Measurements from ENCODE around the gene AAMDC.
"Not testable (repeated sequence)": the region's sequence is repeated elsewhere in the genome, so short reads cannot be mapped to it uniquely, and the experiment has no call there.

The AAMDC gene

DNA sequence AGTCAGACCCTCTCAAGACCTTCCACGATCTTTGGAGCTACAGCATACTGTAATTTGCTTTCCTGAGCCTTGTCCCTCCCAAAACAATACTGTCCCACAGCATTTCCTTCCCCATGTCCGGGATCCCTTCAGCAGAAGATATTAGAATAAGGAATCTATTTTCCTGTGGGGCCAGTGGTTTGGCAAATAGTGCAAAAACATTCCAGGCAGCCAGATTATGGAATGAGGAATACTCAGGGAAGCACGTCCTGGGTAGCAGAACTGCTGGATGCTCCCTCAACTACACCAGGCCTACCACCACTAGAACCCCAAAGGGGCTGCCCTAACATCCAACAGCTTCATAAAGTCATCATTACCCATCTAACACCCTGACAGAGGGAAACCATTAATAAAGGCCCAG is 61.5 kb downstream of the AAMDC start:
- Histone ChIP-seq H3K27me3 (ENCODE audit: insufficient read depth, low read length) (no peaks in the 10 kb centered on the region), H3K4me1 (ENCODE audit: control insufficient read depth, insufficient read depth, low read length, unreplicated experiment) (peaks cover 12% of the 10 kb centered on the region), H3K27ac (ENCODE audit: low read depth, low read length) (no peak overlapping the region), H3K79me2 (ENCODE audit: control insufficient read depth, insufficient read depth, low read length, unreplicated experiment) (no peaks in the 10 kb centered on the region), H3K36me3 (ENCODE audit: insufficient read depth, low read length) (peaks cover 9% of the 10 kb centered on the region; the same call in 1 of the 2 replicates), H3K4me3 (ENCODE audit: low read depth, low read length) (no peak overlapping the region), H2AFZ (ENCODE audit: low read length, unreplicated experiment) (no peak overlapping the region)

DNA sequence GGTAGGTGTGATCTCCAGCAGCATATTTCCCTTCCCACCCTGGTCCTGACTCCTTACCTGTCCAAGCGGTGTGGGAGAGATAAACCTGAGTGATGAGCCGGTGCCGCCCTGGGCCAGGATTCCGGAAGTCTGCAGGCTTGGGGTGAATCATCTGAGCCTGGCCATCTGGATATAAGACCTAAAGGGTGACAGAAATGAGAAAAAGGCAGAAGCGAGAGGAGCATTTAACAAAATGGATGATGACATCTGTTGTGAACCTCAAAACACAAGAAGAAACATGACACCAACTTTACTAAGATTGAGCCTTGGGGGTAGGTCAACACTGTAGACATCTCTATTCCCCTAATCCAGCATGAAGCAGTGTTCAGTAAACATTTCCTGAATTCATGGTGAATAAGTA is 62.8 kb downstream of the AAMDC start:
- H3K27ac ChIP-seq (ENCODE audit: low read depth, low read length) = no peak overlapping the region
- no peak overlapping the region for H2AFZ ChIP-seq (ENCODE audit: low read length, unreplicated experiment)
- H3K4me3 ChIP-seq (ENCODE audit: low read depth, low read length) = no peak overlapping the region
- no peaks in the 10 kb centered on the region for H3K79me2 ChIP-seq (ENCODE audit: control insufficient read depth, insufficient read depth, low read length, unreplicated experiment)
- H3K36me3 ChIP-seq (ENCODE audit: insufficient read depth, low read length) = peaks cover 9% of the 10 kb centered on the region; the same call in 1 of the 2 replicates
- H3K27me3 ChIP-seq (ENCODE audit: insufficient read depth, low read length) = no peaks in the 10 kb centered on the region
- peaks cover 6% of the 10 kb centered on the region for H3K4me1 ChIP-seq (ENCODE audit: control insufficient read depth, insufficient read depth, low read length, unreplicated experiment)

DNA sequence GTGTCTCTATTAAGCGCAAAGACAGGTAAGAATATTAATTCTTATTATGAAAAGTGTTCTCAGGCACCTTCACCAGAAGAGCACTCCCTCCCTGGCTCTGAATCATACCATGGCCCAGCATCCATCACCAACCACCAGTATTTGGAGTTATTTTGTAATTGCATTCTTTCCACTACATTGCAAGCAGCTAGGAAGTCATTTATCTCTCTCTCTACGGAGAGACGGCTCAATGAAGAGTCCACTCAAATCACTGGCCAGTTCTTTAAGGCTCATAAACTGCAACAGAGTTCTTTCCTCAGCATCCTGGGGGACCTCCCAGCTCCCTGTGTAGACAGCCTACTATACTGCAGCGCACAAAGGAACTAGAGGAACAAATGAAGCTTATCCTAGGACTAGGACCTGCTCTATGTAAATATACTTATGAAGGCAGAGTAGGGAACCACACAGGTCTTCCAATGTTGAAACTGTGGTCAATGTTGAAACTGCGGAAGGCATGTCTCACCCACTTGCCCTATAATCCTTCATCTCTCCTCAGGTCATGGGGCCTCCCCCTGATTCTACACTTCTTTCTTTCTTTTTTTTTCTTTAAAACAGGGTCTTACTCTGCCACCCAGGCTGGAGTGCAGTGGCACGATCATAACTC is 63.4 kb downstream of the AAMDC start:
- peaks cover 8% of the 10 kb centered on the region; the same call in 1 of the 2 replicates for H3K36me3 ChIP-seq (ENCODE audit: insufficient read depth, low read length)
- no peak overlapping the region for H3K4me3 ChIP-seq (ENCODE audit: low read depth, low read length)
- H3K27me3 ChIP-seq (ENCODE audit: insufficient read depth, low read length) = no peaks in the 10 kb centered on the region
- no peaks in the 10 kb centered on the region for H3K79me2 ChIP-seq (ENCODE audit: control insufficient read depth, insufficient read depth, low read length, unreplicated experiment)
- H3K4me1 ChIP-seq (ENCODE audit: control insufficient read depth, insufficient read depth, low read length, unreplicated experiment) = peaks cover under 1% of the 10 kb centered on the region
- H3K27ac ChIP-seq (ENCODE audit: low read depth, low read length) = no peak overlapping the region
- H2AFZ ChIP-seq (ENCODE audit: low read length, unreplicated experiment) = no peak overlapping the region

DNA sequence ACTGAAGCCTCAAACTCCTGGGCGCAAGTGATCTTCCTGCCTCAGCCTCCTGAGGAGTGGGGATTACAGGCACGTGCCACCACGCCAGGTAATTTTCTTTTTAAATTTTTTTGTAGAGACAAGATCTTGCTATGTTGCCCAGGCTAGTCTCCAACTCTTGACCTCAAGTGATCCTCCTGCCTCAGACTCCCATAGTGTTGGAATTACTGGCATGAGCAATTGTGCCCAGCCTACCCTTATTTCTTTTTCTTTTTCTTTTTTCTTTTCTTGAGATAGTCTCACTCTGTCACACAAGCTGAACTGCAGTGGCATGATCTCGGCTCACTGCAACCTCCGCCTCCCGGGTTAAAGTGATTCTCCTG is 63.9 kb downstream of the AAMDC start:
- no peak overlapping the region for H3K4me3 ChIP-seq (ENCODE audit: low read depth, low read length)
- H3K79me2 ChIP-seq (ENCODE audit: control insufficient read depth, insufficient read depth, low read length, unreplicated experiment) = no peaks in the 10 kb centered on the region
- H3K27me3 ChIP-seq (ENCODE audit: insufficient read depth, low read length) = no peaks in the 10 kb centered on the region
- no peak overlapping the region for H3K27ac ChIP-seq (ENCODE audit: low read depth, low read length)
- H2AFZ ChIP-seq (ENCODE audit: low read length, unreplicated experiment) = no peak overlapping the region
- H3K36me3 ChIP-seq (ENCODE audit: insufficient read depth, low read length) = peaks cover 8% of the 10 kb centered on the region; the same call in 1 of the 2 replicates
- H3K4me1 ChIP-seq (ENCODE audit: control insufficient read depth, insufficient read depth, low read length, unreplicated experiment) = no peaks in the 10 kb centered on the region

- no peak overlapping the region for H2AFZ ChIP-seq (ENCODE audit: low read length, unreplicated experiment)
- H3K27me3 ChIP-seq (ENCODE audit: insufficient read depth, low read length) = no peaks in the 10 kb centered on the region
- H3K4me3 ChIP-seq (ENCODE audit: low read depth, low read length) = no peak overlapping the region
- peaks cover 7% of the 10 kb centered on the region for H3K4me1 ChIP-seq (ENCODE audit: control insufficient read depth, insufficient read depth, low read length, unreplicated experiment)
- no peak overlapping the region for H3K27ac ChIP-seq (ENCODE audit: low read depth, low read length)
- peaks cover 6% of the 10 kb centered on the region; the same call in 1 of the 2 replicates for H3K36me3 ChIP-seq (ENCODE audit: insufficient read depth, low read length)
- H3K79me2 ChIP-seq (ENCODE audit: control insufficient read depth, insufficient read depth, low read length, unreplicated experiment) = no peaks in the 10 kb centered on the region
These were observed 65.5 kb downstream of the AAMDC start for GRCh38 chr11:77886401-77886800.

DNA sequence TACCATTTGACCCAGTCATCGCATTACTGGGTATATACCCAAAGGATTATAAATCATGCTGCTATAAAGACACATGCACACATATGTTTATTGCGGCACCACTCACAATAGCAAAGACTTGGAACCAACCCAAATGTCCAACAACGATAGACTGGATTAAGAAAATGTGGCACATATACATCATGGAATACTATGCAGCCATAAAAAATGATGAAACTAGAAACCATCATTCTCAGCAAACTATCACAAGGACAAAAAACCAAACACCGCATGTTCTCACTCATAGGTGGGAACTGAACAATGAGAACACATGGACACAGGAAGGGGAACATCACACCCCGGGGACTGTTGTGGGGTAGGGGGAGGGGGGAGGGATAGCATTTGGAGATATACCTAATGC is 68.1 kb downstream of the AAMDC start:
- H3K27ac ChIP-seq (ENCODE audit: low read depth, low read length); H3K4me1 ChIP-seq (ENCODE audit: control insufficient read depth, insufficient read depth, low read length, unreplicated experiment); H3K79me2 ChIP-seq (ENCODE audit: control insufficient read depth, insufficient read depth, low read length, unreplicated experiment); H3K4me3 ChIP-seq (ENCODE audit: low read depth, low read length); H2AFZ ChIP-seq (ENCODE audit: low read length, unreplicated experiment); H3K27me3 ChIP-seq (ENCODE audit: insufficient read depth, low read length); H3K36me3 ChIP-seq (ENCODE audit: insufficient read depth, low read length): not testable (repeated sequence)

- Histone ChIP-seq H3K36me3 (ENCODE audit: insufficient read depth, low read length) (peaks cover 11% of the 10 kb centered on the region; the same call in 1 of the 2 replicates), H3K27ac (ENCODE audit: low read depth, low read length) (peak overlapping the region; percentile 64)
These were observed 69.2 kb downstream of the AAMDC start for GRCh38 chr11:77890100-77890614.

DNA sequence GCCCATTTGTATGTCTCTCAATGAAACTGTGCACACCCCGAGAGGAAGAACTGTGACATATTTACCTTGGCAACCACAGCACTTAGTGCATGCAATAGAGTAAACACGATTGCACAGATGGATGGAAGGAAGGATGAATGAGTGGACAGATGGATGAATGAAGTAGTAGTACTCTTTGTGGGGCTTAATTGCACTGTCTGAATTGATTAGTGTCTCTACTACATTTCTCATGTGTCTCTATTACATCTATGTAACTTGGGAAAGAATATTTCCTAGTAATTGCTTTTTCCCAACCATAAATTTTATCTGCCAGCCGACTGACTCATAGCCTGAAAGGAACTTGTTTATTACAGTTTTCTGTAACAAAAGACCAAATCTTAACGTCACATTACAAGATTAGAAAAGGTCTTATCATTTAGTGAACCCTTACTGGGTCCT is 69.7 kb downstream of the AAMDC start:
- not testable (repeated sequence) for H2AFZ ChIP-seq (ENCODE audit: low read length, unreplicated experiment); H3K79me2 ChIP-seq (ENCODE audit: control insufficient read depth, insufficient read depth, low read length, unreplicated experiment); H3K27me3 ChIP-seq (ENCODE audit: insufficient read depth, low read length); H3K4me1 ChIP-seq (ENCODE audit: control insufficient read depth, insufficient read depth, low read length, unreplicated experiment); H3K4me3 ChIP-seq (ENCODE audit: low read depth, low read length)
- Histone ChIP-seq H3K36me3 (ENCODE audit: insufficient read depth, low read length) (peaks cover 11% of the 10 kb centered on the region; the same call in 1 of the 2 replicates), H3K27ac (ENCODE audit: low read depth, low read length) (peak overlapping the region; percentile 64)

More at GRCh38 chr11:77890100-77890614, 69.2 kb downstream of the AAMDC start:
- not testable (repeated sequence) for H3K27me3 ChIP-seq (ENCODE audit: insufficient read depth, low read length); H3K4me3 ChIP-seq (ENCODE audit: low read depth, low read length); H3K79me2 ChIP-seq (ENCODE audit: control insufficient read depth, insufficient read depth, low read length, unreplicated experiment); H3K4me1 ChIP-seq (ENCODE audit: control insufficient read depth, insufficient read depth, low read length, unreplicated experiment); H2AFZ ChIP-seq (ENCODE audit: low read length, unreplicated experiment)

GRCh38 chr11:77891256-77891655 is 70.3 kb downstream of the AAMDC start:
- peak overlapping the region; percentile 64 for H3K27ac ChIP-seq (ENCODE audit: low read depth, low read length)
- not testable (repeated sequence) for H3K4me3 ChIP-seq (ENCODE audit: low read depth, low read length); H3K4me1 ChIP-seq (ENCODE audit: control insufficient read depth, insufficient read depth, low read length, unreplicated experiment); H3K27me3 ChIP-seq (ENCODE audit: insufficient read depth, low read length); H2AFZ ChIP-seq (ENCODE audit: low read length, unreplicated experiment); H3K36me3 ChIP-seq (ENCODE audit: insufficient read depth, low read length); H3K79me2 ChIP-seq (ENCODE audit: control insufficient read depth, insufficient read depth, low read length, unreplicated experiment)

- peak overlapping the region; percentile 64; the same call in 1 of the 2 replicates for H3K27ac ChIP-seq (ENCODE audit: low read depth, low read length)
- not testable (repeated sequence) for H2AFZ ChIP-seq (ENCODE audit: low read length, unreplicated experiment); H3K79me2 ChIP-seq (ENCODE audit: control insufficient read depth, insufficient read depth, low read length, unreplicated experiment); H3K4me3 ChIP-seq (ENCODE audit: low read depth, low read length); H3K36me3 ChIP-seq (ENCODE audit: insufficient read depth, low read length); H3K4me1 ChIP-seq (ENCODE audit: control insufficient read depth, insufficient read depth, low read length, unreplicated experiment); H3K27me3 ChIP-seq (ENCODE audit: insufficient read depth, low read length)
These were observed 70.8 kb downstream of the AAMDC start for GRCh38 chr11:77891703-77892102.

- not testable (repeated sequence) for H3K27me3 ChIP-seq (ENCODE audit: insufficient read depth, low read length); H3K4me1 ChIP-seq (ENCODE audit: control insufficient read depth, insufficient read depth, low read length, unreplicated experiment); H3K79me2 ChIP-seq (ENCODE audit: control insufficient read depth, insufficient read depth, low read length, unreplicated experiment); H3K36me3 ChIP-seq (ENCODE audit: insufficient read depth, low read length); H3K4me3 ChIP-seq (ENCODE audit: low read depth, low read length); H2AFZ ChIP-seq (ENCODE audit: low read length, unreplicated experiment); H3K27ac ChIP-seq (ENCODE audit: low read depth, low read length)
These were observed 74.0 kb downstream of the AAMDC start for GRCh38 chr11:77894949-77895348.
